ENCODE results near the gene STXBP4.

Gene STXBP4

DNA sequence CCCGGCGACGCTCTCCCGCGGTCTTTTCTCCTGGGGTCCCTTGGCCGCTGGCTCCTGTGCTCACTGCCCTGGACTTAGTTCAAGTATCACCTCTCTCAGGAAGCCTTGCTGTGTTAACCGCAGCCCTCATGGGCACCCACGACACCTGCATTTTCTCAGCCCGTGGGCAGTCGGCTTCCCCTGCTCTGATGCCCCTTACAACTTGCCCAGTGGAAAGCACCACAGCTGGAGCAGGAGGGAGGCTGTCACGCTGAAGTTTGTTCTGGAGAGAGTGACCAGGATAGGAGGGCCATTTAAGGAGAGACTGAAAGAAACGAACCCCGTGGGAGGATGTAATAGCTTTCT lies 395 bp downstream of the STXBP4 start:
- intact Hi-C loops (cut with DNase I), result no loop called here
- DNase-seq, result peak in 10 of 42 donors; percentile 10 to 60 (median 29)

DNA sequence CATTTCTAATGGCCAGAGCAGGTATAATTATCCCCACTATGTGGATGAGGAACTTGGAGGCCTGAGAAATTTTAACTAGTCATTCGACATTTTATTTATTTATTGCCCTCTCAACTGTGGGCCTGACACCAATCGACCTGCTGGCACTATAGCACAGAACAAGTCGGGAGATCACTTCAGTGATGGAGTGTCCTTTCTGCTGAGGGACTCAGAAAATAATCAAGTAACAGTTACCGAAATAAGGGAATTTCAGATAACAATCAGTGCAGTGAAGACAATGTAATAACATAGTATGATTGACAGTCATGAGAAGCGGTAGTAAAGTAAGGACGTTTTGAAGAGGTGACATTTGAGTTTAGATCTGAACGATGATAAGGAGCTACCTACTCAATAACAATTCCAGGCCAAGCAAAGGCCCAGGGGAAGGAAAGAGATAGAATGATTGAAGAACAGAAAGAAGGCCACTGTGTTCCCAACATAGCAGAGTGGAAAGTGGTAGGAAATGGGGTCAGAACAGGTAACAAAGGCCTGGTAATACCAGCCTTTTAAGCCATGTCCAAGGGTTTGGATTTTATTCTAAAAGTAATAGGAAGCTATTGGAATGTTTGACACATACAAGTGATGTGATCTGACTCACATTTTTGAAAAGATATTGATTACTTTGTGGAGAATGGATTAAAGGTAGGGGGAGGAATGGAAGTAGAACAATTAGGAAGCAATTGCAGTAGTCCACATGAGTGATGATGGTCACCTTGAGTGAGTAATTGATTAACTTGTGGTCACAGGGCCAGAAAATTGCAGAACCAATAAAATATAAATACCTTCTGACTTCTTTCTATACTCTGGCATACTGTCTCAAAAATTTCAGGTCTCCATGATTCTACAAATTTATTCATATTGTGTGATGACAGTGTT lies 1.4 kb downstream of the STXBP4 start:
- no peak for DNase-seq
- intact Hi-C loops (cut with DNase I), result no loop called here

DNA sequence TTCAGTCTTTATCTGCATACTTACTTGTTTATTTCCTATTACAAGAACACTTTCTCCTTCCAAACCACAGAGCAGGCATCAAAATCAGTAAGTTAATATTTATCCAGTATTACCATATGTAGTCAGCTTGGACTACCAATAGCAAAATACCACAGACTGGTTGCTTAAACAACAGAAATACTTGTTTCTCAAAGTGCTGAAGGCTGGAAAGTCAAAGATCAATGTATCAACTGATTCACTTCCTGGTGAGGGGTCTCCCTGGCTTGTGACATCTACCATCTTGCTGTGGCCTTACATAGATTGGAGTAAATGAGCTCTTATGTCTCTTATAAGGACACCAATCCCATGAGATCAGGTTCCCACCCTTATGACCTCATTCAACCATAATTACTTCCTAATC lies 2.6 kb downstream of the STXBP4 start:
- intact Hi-C loops (cut with DNase I), result no loop called here
- DNase-seq, result no peak

DNA sequence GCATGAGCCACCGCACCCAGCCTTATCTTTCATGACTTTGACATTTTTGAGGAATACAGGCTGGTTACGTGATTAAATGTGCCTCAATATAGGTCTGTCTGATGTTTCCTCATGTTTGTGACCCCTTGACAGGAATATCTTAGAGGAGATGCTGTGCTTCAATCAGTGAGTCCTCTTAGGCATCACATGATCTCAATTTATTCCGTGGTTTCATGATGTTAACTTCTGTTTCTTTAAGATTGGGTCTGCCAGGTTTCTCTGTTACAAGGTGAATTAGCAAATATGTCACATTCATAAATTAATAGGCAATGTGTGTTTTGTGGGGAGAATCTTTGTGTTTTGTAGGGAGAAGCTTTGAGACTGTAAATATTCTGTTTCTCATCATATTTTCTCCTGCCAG lies 3.3 kb downstream of the STXBP4 start:
- DNase-seq, result no peak
- intact Hi-C loops (cut with DNase I), result no loop called here

DNA sequence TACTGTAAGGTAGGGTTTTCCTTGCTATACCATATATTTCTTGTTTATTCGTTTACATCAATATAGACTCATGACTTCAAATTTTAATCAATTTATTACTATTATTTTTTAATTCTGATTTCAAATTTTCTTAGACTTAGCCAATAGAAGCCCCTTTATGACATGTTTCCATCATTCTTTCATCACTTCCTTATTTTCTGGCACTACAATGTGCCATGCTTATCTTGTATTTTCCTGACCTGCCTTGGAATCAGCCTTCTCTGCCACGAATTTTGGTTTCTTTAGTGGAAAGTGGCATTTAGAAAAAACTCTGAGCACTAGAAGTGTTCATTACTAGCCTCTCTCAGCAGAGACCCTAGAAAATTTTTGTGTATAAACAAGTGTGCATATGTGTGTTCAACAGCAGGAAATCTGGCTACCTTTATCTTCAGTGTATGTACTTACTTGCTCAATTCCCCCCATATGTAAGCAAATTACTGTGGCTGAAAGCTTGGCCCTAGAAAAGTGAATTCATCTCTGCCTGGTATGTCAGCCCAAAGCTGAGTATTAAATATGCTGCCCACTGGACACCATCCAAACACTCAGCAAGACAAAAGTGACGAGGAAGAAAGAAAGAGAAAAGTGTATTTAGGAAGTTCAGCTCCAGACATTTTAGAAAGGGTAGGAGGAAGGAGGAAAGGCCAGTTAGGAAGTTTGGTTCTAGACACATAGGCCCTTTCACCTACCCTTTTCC lies 4.0 kb downstream of the STXBP4 start:
- DNase-seq, result no peak
- intact Hi-C loops (cut with DNase I), result no loop called here

DNA sequence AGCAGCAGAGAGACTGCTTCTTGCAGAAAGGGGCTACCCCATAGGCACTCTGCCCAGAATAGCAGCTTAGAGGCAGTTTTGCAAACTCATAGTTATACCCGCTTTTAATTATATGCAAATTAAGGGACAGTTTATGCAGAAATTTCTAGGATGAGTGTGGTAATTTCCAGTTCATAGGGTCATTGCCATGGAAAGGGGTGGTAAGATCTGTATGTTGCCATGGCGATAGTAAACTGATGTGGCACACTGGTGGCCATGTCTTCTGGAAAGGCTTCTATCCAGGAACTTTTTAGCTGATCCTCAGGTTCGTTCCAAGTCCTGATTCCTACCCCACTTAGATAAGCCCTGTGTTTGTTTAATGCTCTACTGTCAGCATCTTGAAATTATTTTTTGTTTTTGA lies 6.2 kb downstream of the STXBP4 start:
- intact Hi-C loops (cut with DNase I), result no loop called here
- no peak for DNase-seq

DNA sequence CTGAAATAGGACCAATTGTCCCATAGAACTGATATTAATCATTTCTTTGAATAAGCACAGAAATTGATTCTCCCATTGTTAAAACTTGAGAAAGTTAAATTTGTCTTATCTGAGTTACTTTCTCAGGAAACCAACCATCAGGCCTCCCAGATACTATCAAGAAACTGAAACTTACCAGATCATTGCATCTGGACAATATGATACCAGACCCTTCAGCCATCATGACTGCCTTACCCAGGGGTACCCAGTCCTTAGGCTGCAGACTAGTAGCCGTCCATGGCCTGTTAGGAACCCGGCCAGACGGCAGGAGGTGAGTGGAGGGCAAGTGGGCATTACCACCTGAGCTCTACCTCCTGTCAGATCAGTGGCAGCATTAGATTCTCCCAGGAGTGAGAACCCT lies 7.8 kb downstream of the STXBP4 start:
- DNase-seq, result no peak
- intact Hi-C loops (cut with DNase I), result no loop called here

DNA sequence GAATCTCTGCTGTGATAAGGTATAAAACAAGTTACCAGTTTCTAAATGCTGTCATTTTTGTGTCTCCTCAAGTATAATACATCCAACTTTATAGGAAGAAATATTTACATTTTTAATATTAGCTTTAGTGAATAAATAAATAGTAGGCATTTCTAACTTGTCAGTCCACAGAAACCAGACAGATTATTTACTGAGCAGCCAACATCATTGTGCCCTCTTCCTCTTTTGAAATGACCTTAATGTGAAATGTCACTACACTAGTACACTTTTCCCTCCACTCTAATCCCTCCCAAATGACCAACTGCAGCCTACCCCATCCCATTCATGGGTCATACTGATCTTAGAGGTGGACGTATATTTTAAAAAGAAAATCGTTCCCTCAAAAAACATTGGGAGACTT lies 9.2 kb downstream of the STXBP4 start:
- no peak for DNase-seq
- intact Hi-C loops (cut with DNase I), result no loop called here

DNA sequence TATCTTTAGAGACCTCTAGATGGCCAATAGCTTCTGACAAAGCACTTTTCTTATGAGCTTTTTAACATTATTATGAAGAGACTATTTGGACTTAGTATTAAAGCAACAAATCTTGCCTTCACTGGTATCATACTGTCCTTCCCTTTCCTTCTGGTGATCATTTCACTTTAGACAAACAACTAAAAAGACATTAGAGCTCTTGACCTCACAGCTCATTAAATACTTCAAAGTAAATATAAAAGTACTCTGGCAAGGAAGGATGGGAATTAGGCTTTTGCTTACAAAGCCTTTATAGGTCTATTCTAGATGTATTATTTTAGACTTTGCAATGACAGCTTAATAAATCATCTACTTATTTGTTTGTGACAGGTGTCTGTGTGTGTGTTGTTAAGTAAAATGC lies 11.1 kb downstream of the STXBP4 start:
- DNase-seq, result no peak
- intact Hi-C loops (cut with DNase I), result no loop called here

DNA sequence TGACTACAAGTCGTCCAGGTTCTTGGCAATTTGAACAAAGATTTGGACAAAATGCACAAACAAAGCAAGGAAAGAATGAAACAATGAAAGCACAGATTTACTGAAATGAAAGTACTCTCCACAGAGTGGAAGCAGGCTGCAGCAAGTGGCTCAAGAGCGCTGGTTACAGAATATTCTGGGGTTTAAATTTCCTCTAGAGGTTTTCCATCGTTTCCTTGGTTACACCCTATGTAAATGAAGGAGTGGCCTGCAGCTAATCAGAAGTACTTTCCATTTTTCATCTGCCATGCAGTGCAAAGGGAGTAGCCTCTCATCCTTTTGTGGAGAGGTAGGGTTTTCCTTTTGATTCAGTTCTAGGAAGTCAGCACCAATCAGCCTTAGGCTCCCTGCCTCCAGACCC lies 11.8 kb downstream of the STXBP4 start:
- no peak for DNase-seq
- intact Hi-C loops (cut with DNase I), result no loop called here

DNA sequence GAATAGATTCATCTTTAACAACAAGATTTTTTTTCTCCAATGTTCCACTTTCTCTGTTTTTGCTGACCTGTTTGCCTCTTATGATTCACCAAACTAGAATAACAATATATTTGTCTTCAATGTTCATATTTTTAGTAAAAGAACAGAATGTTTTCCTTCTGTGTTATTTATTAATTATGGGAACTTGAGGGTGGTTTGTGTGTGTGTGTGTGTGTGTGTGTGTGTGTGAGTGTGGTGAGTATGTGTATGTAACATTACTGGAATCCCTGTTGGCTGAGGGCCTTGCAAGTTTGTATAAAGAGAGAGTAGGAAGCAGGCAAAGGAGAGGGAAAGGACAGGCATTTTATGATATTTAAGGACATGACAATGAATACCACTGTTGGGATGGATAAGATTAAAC lies 13.8 kb downstream of the STXBP4 start:
- intact Hi-C loops (cut with DNase I), result no loop called here
- DNase-seq, result no peak

DNA sequence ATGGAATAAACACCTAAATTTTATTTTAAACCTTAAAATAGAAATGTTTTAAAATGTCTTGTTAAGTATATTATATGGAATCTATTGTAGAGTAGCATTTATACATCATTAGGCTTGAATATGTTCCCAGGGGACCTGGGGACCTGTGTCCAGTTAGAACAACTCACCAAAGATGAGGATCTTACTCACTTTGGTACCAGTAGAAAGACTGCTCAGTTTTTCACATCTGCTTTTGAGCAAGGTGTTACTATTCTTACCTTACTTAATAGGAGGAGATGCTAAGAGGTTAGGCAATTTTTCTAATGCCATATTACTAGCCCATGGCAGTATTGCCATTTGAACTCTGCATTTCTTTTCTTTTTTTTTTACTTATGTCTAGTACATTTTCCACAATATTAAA lies 14.7 kb downstream of the STXBP4 start:
- intact Hi-C loops (cut with DNase I), result no loop called here
- DNase-seq, result no peak

DNA sequence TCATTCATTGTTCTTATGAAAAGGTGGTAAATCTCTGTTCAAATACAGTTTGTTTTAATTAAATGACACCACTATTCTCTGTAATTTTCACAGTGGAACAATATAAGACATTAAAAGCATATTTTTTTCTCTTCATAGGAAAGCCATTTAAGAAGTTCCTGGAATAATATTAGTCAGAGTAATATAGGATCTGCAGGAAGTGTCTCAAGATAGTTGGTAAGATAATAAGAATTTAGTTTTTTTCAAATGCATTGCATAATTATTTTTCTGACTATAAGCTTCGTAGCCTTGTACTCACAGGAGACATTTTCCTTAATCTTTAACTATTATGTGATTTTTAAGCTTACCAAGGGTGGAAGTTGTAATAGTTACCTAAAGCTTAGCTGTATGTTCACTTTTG lies 16.9 kb downstream of the STXBP4 start:
- DNase-seq, result no peak
- intact Hi-C loops (cut with DNase I), result no loop called here

DNA sequence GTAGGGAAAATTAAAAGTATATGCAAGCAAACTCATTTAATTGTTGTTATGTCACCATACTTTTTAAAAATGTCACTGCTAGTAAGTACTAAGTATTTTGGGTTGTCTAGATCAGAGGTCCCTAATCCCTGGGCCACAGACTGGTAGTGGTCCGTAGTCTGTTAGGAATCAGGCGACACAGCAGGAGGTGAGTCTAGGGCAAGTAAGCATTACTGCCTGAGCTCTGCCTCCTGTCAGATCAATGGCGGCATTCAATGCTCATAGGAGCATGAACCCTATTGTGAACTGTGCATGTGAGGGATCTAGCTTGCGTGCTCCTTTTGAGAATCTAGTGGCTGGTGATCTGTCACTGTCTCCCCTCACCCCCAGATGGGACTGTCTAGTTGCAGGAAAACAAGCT lies 21.6 kb downstream of the STXBP4 start:
- intact Hi-C loops (cut with DNase I), result loop anchor here (10.0 kb wide), 1 partner anchor 355 kb away; no protein-coding TSS in a partner anchor

DNA sequence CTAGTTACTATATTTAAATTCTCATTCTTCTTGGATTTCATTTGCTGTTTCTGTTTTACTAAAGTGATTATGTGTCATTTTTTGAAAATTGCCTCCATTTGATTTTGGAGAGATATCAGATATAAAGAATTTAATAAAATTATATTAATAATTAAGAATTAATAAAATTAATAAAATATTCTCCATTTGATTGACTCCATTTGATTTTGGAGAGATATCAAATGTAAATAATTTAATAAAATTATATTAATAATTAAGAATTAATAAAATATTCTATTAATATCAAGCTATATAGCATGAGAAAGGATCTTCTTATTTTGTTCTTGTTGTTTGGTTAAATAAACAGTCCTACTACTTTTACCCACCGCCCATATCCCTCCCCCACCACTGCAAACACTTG lies 23.0 kb downstream of the STXBP4 start:
- DNase-seq, result no peak
- intact Hi-C loops (cut with DNase I), result loop anchor here (10.0 kb wide), 1 partner anchor 353 kb away; no protein-coding TSS in a partner anchor

More for the DNA sequence above, 21.6 kb downstream of the STXBP4 start:
- DNase-seq, result no peak

DNA sequence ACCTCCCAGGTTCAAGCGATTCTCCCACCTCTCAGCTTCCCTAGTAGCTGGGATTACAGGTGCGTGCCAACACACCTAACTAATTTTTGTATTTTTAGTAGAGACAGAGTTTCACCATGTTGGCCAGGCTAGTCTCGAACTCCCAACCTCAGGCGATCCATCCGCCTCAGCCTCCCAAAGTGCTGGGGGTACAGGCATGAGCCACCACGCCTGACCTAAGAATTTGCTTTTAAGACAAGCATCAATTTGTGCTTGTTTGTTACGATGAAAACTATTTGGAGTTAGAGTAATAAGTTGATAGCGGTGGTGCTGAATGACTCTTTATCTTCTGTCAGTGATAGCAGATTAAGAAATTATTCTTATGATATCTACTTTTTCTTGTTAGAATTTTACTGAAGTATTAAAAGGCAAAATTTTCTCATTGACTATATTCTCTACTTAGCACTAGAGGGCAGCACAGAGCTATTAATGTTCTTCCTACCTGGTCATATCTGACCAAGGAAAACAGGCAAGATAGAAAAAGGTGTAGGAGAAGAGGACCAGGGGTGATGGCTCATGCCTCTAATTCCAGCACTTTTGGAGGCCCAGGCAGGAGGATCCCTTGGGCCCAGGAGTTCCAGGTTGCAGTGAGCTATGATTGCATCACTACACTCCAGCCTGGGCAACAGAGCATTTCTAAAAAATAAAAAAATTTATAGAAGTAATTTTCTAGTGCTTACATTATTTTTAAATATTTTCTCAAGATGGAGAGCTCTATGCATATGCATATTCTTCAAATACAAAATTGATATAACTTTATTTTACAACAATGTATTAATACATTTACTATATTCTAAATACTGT lies 24.5 kb downstream of the STXBP4 start:
- intact Hi-C loops (cut with DNase I), result loop anchor here (10.0 kb wide), 1 partner anchor 352 kb away; no protein-coding TSS in a partner anchor
- peak in 3 of 42 donors; percentile 4 to 37 (median 14) for DNase-seq

DNA sequence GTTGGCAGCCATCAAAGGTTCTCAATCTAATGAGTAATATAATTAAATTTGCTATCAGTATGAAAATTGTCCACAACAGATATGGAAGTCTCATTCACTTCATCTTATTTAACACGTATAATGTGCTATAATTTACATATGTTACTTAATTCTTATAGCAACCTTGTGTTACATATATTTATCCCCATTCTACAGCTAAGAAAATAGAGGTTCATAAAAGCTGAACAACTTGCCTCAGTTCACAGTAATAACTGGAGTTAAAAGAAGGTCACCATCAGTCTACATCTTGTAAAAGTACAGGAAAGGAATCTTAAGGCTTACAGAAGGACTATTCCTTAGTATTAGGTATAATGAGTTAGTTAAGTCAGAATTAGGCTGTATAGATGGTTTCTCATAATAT lies 27.9 kb downstream of the STXBP4 start:
- intact Hi-C loops (cut with DNase I), result loop anchor here (10.0 kb wide), 1 partner anchor 348 kb away; no protein-coding TSS in a partner anchor
- no peak for DNase-seq

DNA sequence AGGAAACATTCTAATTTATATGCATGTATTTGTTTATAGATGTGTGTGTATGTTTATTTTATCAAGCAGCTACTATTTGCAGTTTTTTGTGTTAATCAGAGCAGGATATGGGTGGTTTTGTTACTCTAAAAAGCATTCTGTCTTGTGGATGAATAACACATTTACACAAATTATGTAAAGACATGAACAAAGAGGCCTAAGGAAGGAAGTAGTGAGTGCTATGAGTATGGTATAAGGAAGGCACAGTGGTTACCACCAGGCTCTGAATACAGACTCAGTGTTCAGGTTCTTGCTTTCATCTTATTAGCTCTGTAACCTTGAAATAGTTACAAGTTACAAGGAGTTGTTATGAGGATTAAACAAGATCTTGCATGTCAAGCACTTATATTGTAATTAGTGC lies 33.9 kb downstream of the STXBP4 start:
- no peak for DNase-seq
- intact Hi-C loops (cut with DNase I), result no loop called here

DNA sequence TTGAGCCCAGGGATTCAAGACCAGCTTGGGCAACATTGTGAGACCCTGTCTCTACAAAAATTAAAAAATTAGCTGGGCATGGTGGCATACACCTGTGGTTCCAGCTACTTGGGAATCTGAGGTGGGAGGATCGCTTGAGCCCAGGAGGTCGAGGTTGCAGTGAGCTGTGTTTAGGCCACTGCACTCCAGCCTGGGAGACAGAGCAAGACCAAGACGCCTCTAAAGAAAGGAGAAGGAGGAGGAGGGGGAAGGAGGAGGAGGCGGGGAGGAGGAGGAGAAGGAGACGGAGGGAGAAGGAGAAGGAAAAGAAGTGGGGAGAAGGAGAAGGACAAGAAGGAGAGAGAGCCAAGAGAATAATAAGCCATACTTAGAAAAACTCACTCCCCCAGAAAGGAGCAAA lies 35.9 kb downstream of the STXBP4 start:
- no peak for DNase-seq
- intact Hi-C loops (cut with DNase I), result no loop called here

DNA sequence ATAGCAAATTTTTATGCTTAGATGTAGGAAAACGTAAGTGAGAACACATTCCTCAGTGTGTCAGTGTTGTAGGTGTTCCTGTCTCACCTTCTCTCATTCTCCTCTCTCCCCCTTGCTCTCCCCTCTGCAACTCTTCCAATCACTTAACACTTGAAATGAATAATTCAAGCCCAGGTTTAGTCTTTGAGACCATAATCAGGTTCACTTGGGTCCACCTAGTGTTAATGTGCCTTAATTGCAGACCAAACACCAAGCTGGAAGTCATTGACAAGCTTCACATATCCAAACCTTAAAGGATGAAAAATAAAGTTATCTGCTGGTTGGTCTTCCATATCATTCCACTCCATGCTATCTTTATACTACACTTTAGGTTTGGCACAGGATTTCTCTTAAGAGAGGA lies 37.0 kb downstream of the STXBP4 start:
- DNase-seq, result no peak
- intact Hi-C loops (cut with DNase I), result no loop called here

All from head of caudate nucleus (tissue), 42 donors.